ENCODE data around the gene BPIFB6. TPM values are rescaled to one million over a fixed set of nuclear protein-coding genes. Genes with fewer than 3 reads are reported as not detected.

BPIFB6 gene
- total and polyA plus RNA-seq, 2 donors (not counting 3 experiments of a cell fraction or from before 2014, with no cell fraction given), result not detected

DNA sequence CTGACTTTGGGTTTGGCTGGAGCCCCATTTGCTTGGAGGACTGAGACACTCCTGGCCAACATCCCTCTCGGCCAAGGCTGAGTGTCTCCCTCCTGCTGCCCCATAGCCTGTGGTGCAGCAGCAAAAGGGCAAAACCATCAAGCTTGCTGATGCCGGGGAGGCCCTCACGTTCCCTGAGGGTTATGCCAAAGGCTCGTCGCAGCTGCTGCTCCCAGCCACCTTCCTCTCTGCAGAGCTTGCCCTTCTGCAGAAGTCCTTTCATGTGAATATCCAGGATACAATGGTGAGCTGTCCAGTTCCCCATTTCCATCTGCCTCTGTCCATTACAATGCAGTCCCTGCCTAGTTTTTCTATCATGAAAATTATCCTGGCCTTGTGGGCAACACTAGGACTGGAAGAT is 6.0 kb downstream of the BPIFB6 start:
- no peak for FAIRE-seq
- DNase-seq (ENCODE audit: low read depth, low spot score), result no peak

More for the DNA sequence above, 6.0 kb downstream of the BPIFB6 start:
- Histone ChIP-seq H3K4me3 (replicated peaks in 1 of 3; ENCODE audit: insufficient read depth in 1 of 3, low read depth in 1 of 3, low read length in 3 of 3) (no peak overlapping the region), H3K27me3 (ENCODE audit: control insufficient read depth in 2 of 2, insufficient read depth in 2 of 2, low read length in 2 of 2) (no peaks in the 10 kb centered on the region), H3K9ac (replicated peaks; ENCODE audit: extremely low read depth, insufficient read depth, low read length) (no peak overlapping the region), H3K9me3 (replicated peaks; ENCODE audit: control insufficient read depth, insufficient read depth, low read length) (no peaks in the 10 kb centered on the region), H3K4me1 (ENCODE audit: control insufficient read depth, extremely low read depth, insufficient read depth, low read length) (no peaks in the 10 kb centered on the region), H2AFZ (ENCODE audit: low read depth, low read length) (no peak overlapping the region), H3K27ac (ENCODE audit: insufficient read depth, low read depth, low read length) (no peak overlapping the region), H3K9me1 (replicated peaks; ENCODE audit: control insufficient read depth, extremely low read depth, insufficient read depth, low read length) (no peaks in the 10 kb centered on the region), H3K36me3 (ENCODE audit: control insufficient read depth in 2 of 2, extremely low read depth in 1 of 2, insufficient read depth in 2 of 2, low read length in 2 of 2) (no peaks in the 10 kb centered on the region), H4K20me1 (replicated peaks; ENCODE audit: control insufficient read depth, extremely low read depth, insufficient read depth, low read length) (no peaks in the 10 kb centered on the region), H3K4me2 (ENCODE audit: insufficient read depth, low read length) (no peak overlapping the region), H3K79me2 (ENCODE audit: control insufficient read depth, insufficient read depth, low read length) (no peaks in the 10 kb centered on the region)
- TF ChIP-seq CTCF (IDR thresholded peaks at IDR 0.05; ENCODE audit: extremely low read depth in 1 of 2, insufficient read depth in 1 of 2, low read depth in 1 of 2, low read length in 2 of 2), result no peak
- no peak for TF ChIP-seq EZH2 (IDR thresholded peaks at IDR 0.05; ENCODE audit: borderline replicate concordance, low read depth, low read length, severe bottlenecking)
- TF ChIP-seq POLR2A (IDR thresholded peaks at IDR 0.05; ENCODE audit: low read depth, low read length), result no peak
- TF ChIP-seq FOS (IDR thresholded peaks at IDR 0.05; ENCODE audit: borderline replicate concordance, insufficient read depth, low read length), result no peak
- TF ChIP-seq POLR2AphosphoS5 (IDR thresholded peaks at IDR 0.05; ENCODE audit: insufficient read depth, low read depth, low read length), result no peak
- TF ChIP-seq MYC (IDR thresholded peaks at IDR 0.05; ENCODE audit: low read depth, low read length), result no peak
- no peak for TF ChIP-seq GATA2 (IDR thresholded peaks at IDR 0.05; ENCODE audit: insufficient read depth, insufficient read length, low read depth, low read length)
- ChIA-PET CTCF (no interaction called here), POLR2A (no interaction called here)
- intact Hi-C loops (cut with micrococcal nuclease), result no loop called here
- dilution Hi-C loops (cut with MboI; ENCODE audit: extremely low pct_ligation_motif_present, low sequenced_read_pairs), result no loop called here
- no TSS peak for BruUV-seq (replicated peaks)

Data from endothelial cell of umbilical vein (primary cell).